Activated CD4-positive, alpha-beta T cell treated with anti-CD3 and anti-CD28 coated beads, Interleukin-2, amount 50 U/mL, for 24 hours (primary cell): Measurements from ENCODE around the gene GPHB5.
"Not testable (repeated sequence)": the region's sequence is repeated elsewhere in the genome, so short reads cannot be mapped to it uniquely, and the experiment has no call there.

Experiments
- DNase-seq, 2 donors: peaks; one replicate each; pipeline ENCODE4 v3.0.0-alpha.2; 2020; ENCODE audit warnings: low read depth in 1 of 2, low spot score in 1 of 2

GPHB5 gene

GRCh38 chr14:63318835-63319234 lies at the start of gene GPHB5:
GPHB5 (minus strand) TSS chr14:63318935; CDS start chr14:63317849, 1,086 bp downstream.
- DNase-seq: no peak

- DNase-seq: no peak
These were observed 49.1 kb upstream of the GPHB5 start for GRCh38 chr14:63367742-63368364.

- DNase-seq: no peak
These were observed 43.7 kb upstream of the GPHB5 start for GRCh38 chr14:63362389-63362819.

GRCh38 chr14:63361790-63362189 lies 43.1 kb upstream of the GPHB5 start:
- DNase-seq: no peak

- no peak for DNase-seq
These were observed 39.1 kb upstream of the GPHB5 start for GRCh38 chr14:63357841-63358240.

- no peak for DNase-seq
These were observed 27.1 kb upstream of the GPHB5 start for GRCh38 chr14:63345826-63346225.

- DNase-seq: no peak
These were observed 25.6 kb upstream of the GPHB5 start for GRCh38 chr14:63344336-63344735.

- DNase-seq: no peak
These were observed 25.1 kb upstream of the GPHB5 start for GRCh38 chr14:63343878-63344277.

GRCh38 chr14:63342371-63342770 lies 23.6 kb upstream of the GPHB5 start:
- no peak for DNase-seq

GRCh38 chr14:63328787-63329737 lies 10.3 kb upstream of the GPHB5 start:
- DNase-seq: no peak

- no peak for DNase-seq
These were observed 8.1 kb upstream of the GPHB5 start for GRCh38 chr14:63326840-63327239.

GRCh38 chr14:63322897-63323573 lies 4.3 kb upstream of the GPHB5 start:
- DNase-seq: no peak

GRCh38 chr14:63322472-63322871 lies 3.7 kb upstream of the GPHB5 start:
- no peak for DNase-seq

GRCh38 chr14:63308723-63309317 lies 9.9 kb downstream of the GPHB5 start:
- no peak for DNase-seq

GRCh38 chr14:63304429-63304828 lies 14.3 kb downstream of the GPHB5 start:
- not testable (repeated sequence) for DNase-seq

GRCh38 chr14:63301891-63302534 lies 16.7 kb downstream of the GPHB5 start:
- no peak for DNase-seq

GRCh38 chr14:63300854-63301253 lies 17.9 kb downstream of the GPHB5 start:
- DNase-seq: no peak

- no peak for DNase-seq
These were observed 19.2 kb downstream of the GPHB5 start for GRCh38 chr14:63299351-63300110.

GRCh38 chr14:63297372-63298063 lies 21.2 kb downstream of the GPHB5 start:
- DNase-seq: no peak
